BJ (cell line): ENCODE results near the gene SF3B6. TPM values are rescaled to one million over a fixed set of nuclear protein-coding genes. Genes with fewer than 3 reads are reported as not detected.

Source experiments
- CTCF ChIA-PET: fragments of 350-600 bp; formaldehyde crosslinking; extraction: SDS; loops from one replicate; lab custom pipeline; 2021; ENCODE audit warnings: antibody characterized with exemption, inconsistent platforms; lab: Yijun Ruan, JAX
- POLR2A ChIA-PET: fragments of 300-600 bp; sonication (Branson Sonifier 250); formaldehyde crosslinking; extraction: SDS; loops from one replicate; lab custom pipeline; 2021; ENCODE audit warnings: antibody characterized with exemption; lab: Charles Lee
- DNase-seq: peaks from one replicate; pipeline ENCODE4 v3.0.0-alpha.2; 2011; ENCODE audit warnings: low read depth
- H3K27me3 ChIP-seq: 2 replicates; pipeline ENCODE4 v1.6.0; 2011; ENCODE audit warnings: low read length; ENCODE audit not compliant: control insufficient read depth, insufficient read depth
- H3K36me3 ChIP-seq: 2 replicates; pipeline ENCODE4 v1.5.1; 2011; ENCODE audit warnings: low read length; ENCODE audit not compliant: control insufficient read depth, insufficient read depth
- H3K4me3 ChIP-seq: 2 replicates; pipeline ENCODE4 v1.5.1; 2011; ENCODE audit warnings: low read depth, mild to moderate bottlenecking, control low read depth, low read length
- CTCF ChIP-seq: IDR thresholded peaks from 2 replicates; pipeline ENCODE4 v1.5.1; 2011; ENCODE audit warnings: low read depth, mild to moderate bottlenecking, control low read depth, inconsistent platforms, low read length, moderate library complexity; ENCODE audit not compliant: insufficient read depth
- polyA plus RNA-seq: library from polyadenylated mRNA; depleted of rRNA; stranded (reverse); fragments of >200 nt; gene quantifications from 2 replicates; pipeline ENCODE4 v1.2.3, GENCODE V29; 2011

Gene SF3B6
- polyA plus RNA-seq, 1 experiment, result 107 TPM

- DNase-seq, result no peak
- Histone ChIP-seq H3K36me3 (peaks cover 5% of the 10 kb centered on the region; the same call in 1 of the 2 replicates), H3K27me3 (no peaks in the 10 kb centered on the region), H3K4me3 (no peak overlapping the region)
- ChIA-PET POLR2A (no interaction called here), CTCF (no interaction called here)
- TF ChIP-seq CTCF, result no peak
These were observed 35.6 kb downstream of the SF3B6 start for GRCh38 chr2:24040511-24040910.

DNA sequence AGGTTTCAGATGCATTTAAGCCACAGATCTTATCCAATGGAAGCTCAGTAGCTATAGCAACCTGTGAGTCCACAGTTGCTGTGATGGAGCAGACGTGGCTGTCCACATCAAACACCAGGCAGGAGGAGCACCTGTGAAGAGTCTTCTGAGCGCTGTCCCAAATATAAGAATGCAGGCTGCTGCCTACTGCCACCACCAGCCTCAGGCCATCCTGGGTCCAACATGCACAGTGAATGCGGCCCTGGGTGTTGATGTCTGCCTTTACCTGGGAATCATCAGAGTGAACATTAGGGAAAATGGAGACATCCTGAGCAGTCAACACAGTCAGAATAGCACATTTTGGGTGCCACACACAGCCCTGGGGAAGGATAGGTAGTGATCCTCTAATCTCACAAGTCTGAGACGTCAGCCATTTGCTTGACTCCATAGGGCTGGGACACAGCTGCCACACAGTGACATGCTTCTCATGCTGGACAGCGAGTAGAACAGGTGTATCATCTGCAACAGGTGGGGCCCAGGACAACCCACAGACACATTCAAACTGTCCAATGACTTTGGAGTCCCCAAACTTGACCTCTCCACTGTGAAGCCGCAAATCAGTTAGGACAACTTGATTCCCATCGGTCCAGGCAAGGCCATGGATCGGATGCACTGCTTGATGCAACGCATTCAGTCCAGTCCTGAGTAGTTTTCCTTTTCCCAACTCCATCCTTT, 37.2 kb downstream of the SF3B6 start:
- no peak for DNase-seq
- POLR2A ChIA-PET, result no interaction called here
- Histone ChIP-seq H3K27me3 (no peaks in the 10 kb centered on the region), H3K4me3 (no peak overlapping the region), H3K36me3 (peaks cover 5% of the 10 kb centered on the region; the same call in 1 of the 2 replicates)
- CTCF ChIA-PET, result no interaction called here
- TF ChIP-seq CTCF, result no peak

GRCh38 chr2:24026233-24026632, 49.9 kb downstream of the SF3B6 start:
- no peak for TF ChIP-seq CTCF
- DNase-seq, result no peak
- CTCF ChIA-PET, result interaction anchor here (0.9 to 2.2 kb wide), 2 partner anchors 202 to 205 kb away, joined by 3 to 8 read pairs; no protein-coding TSS in a partner anchor
- POLR2A ChIA-PET, result no interaction called here
- Histone ChIP-seq H3K36me3 (peaks cover 11% of the 10 kb centered on the region), H3K4me3 (no peak overlapping the region), H3K27me3 (no peaks in the 10 kb centered on the region)

DNA sequence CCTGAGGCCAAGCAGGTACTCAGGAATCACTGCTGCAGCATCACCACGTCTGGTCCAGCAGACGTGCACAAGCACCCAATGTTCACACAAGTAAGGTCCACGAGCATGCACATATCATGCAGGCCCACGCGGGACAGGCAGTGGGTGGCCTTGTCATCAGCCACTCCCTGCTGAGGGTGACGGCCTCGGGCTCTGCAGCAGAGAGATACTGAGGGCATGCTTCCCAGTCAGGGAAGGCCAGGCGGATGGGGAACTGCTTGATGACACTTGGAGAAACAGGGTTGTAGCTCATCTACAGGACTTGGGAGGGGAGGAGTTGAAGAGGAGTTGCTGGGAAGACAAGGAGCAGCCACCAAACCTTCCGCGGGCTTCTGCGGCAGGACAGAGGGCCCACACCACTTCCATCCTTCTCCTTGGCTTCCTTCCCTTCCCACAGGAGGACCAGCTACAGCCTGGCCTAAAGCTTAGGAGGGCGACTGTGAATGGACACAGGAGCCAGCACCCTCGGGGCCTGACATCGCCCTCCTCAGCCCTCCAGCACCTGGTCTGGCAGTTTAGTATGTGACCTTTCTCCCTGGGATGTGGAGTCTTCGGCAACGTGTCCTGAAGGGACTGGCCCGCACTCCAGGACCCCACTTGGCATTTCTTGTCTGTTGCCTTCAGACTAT, 51.0 kb downstream of the SF3B6 start:
- TF ChIP-seq CTCF, result no peak
- ChIA-PET POLR2A (no interaction called here), CTCF (interaction anchor here (1.0 to 2.2 kb wide), 3 partner anchors 11 to 201 kb away, joined by 3 to 8 read pairs (median 3); no protein-coding TSS in a partner anchor)
- no peak for DNase-seq
- Histone ChIP-seq H3K27me3 (no peaks in the 10 kb centered on the region), H3K4me3 (no peak overlapping the region), H3K36me3 (peaks cover 9% of the 10 kb centered on the region)

- CTCF ChIA-PET, result interaction anchor here (1.0 to 1.5 kb wide), 3 partner anchors 13 to 97 kb away, joined by 3 to 6 read pairs (median 3); partner anchors contain the start of gene ATAD2B
These were observed 52.1 kb downstream of the SF3B6 start for GRCh38 chr2:24024018-24024417.

More at GRCh38 chr2:24024018-24024417, 52.1 kb downstream of the SF3B6 start:
- peak; percentile 43 for TF ChIP-seq CTCF
- no peak for DNase-seq
- Histone ChIP-seq H3K4me3 (no peak overlapping the region), H3K36me3 (peaks cover 5% of the 10 kb centered on the region; the same call in 1 of the 2 replicates), H3K27me3 (no peaks in the 10 kb centered on the region)
- POLR2A ChIA-PET, result no interaction called here
